Stomach smooth muscle (tissue), 2 donors: Measurements from ENCODE around the gene SCN4A.
A peak's percentile ranks its signal among the peaks of the same experiment; 100 is the strongest.

Experiments used
- H3K27ac ChIP-seq: one replicate; pipeline ENCODE4 v1.7.0; 2013; ENCODE audit warnings: mild to moderate bottlenecking, low read length, inconsistent platforms
- H3K27me3 ChIP-seq, 2 donors: one replicate each; pipeline ENCODE4 v1.7.0; 2013; ENCODE audit warnings: low read length in 2 of 2; ENCODE audit not compliant: insufficient read depth in 2 of 2, control insufficient read depth in 1 of 2
- H3K36me3 ChIP-seq, 2 donors: one replicate each; pipeline ENCODE4 v1.7.0; 2013; ENCODE audit warnings: low read length in 2 of 2; ENCODE audit not compliant: control insufficient read depth in 2 of 2, insufficient read depth in 2 of 2
- H3K4me1 ChIP-seq: one replicate; pipeline ENCODE4 v1.7.0; 2013; ENCODE audit warnings: low read length; ENCODE audit not compliant: control insufficient read depth, insufficient read depth
- H3K4me3 ChIP-seq, 2 donors: one replicate each; pipeline ENCODE4 v1.7.0; 2013; ENCODE audit warnings: low read length in 2 of 2
- H3K9ac ChIP-seq, 2 donors: one replicate each; pipeline ENCODE4 v1.7.0; 2013; ENCODE audit warnings: low read length in 2 of 2, mild to moderate bottlenecking in 1 of 2
- H3K9me3 ChIP-seq, 2 donors: one replicate each; pipeline ENCODE4 v1.7.0; 2013; ENCODE audit warnings: low read length in 2 of 2; ENCODE audit not compliant: control insufficient read depth in 2 of 2
- donor health status: healthy.
- donor health status: Pancreatic carcinoma.

Gene SCN4A

DNA sequence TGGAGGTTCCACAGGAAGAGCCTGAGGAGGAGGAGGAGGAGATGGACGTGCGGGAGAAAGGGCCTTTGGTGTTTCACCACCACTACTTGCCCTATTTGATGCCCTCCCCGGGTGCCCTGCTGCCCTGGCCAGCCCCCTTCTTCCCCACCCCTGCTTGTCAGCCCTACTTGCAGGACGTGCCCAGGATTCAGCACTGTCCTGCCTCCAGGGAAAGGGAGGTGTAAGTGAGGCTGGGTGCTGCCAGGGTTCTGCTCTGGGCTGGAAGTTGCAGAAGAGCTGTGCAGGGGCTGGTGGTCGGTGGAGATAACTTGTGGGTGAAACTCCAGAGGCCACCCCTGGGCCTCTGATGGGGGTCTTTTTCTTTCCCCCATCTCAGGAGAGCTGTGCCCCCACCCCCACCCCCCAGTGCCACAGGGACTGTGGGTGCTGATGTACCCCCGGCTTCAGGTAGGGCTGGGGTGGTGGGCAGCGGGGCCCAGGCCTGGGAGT, 28.4 kb upstream of the SCN4A start:
- peaks cover 35 to 41% of the 10 kb centered on the region in 2 donors for H3K27me3 ChIP-seq
- no peak overlapping the region for H3K9ac ChIP-seq
- peaks cover 12% of the 10 kb centered on the region for H3K4me1 ChIP-seq
- no peak overlapping the region for H3K4me3 ChIP-seq
- no peaks in the 10 kb centered on the region for H3K9me3 ChIP-seq
- no peak overlapping the region for H3K27ac ChIP-seq
- H3K36me3 ChIP-seq = no peaks in the 10 kb centered on the region

DNA sequence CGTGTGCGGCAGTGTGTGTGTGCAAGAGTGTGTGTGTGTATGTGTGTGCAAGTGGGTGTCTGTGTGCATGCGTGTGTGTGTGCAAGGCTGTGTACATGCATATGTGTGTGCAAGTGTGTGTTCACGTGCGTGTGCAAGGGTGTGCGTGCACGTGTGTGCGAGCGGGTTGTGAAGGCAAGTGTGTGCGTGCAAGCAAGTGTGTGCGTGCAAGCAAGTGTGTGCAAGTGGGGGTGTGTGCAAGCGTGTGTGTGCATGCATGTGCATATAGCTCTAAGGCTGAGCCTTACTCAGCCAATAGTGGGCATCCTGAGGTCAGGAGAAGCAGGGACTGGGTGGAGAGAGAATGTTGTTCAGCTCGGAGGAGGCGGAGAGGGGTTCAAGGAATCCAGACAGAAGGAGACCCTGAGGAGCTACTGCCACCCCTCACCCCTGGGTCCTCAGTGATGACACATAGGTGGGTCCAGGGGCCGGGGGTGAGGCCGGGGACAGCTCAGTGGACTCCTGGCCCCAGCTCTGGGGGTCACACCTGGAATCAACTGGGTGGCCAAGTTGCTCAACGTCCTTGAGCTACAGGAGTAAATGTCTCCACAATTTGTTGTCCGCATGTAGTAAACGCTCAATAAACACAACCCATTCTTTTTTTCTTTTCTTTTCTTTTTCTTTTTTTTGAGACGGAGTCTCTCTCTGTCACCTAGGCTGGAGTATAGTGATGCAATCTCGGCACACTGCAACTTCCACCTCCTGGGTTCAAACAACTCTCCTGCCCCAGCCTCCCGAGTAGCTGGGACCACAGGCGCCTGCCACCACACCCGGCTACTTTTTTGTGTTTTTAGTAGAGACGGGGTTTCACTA, 27.2 kb upstream of the SCN4A start:
- Histone ChIP-seq H3K27me3 (peaks cover 38 to 41% of the 10 kb centered on the region in 2 donors), H3K9me3 (no peaks in the 10 kb centered on the region), H3K4me3 (no peak overlapping the region), H3K9ac (no peak overlapping the region), H3K4me1 (peaks cover 12% of the 10 kb centered on the region), H3K27ac (no peak overlapping the region), H3K36me3 (no peaks in the 10 kb centered on the region)

DNA sequence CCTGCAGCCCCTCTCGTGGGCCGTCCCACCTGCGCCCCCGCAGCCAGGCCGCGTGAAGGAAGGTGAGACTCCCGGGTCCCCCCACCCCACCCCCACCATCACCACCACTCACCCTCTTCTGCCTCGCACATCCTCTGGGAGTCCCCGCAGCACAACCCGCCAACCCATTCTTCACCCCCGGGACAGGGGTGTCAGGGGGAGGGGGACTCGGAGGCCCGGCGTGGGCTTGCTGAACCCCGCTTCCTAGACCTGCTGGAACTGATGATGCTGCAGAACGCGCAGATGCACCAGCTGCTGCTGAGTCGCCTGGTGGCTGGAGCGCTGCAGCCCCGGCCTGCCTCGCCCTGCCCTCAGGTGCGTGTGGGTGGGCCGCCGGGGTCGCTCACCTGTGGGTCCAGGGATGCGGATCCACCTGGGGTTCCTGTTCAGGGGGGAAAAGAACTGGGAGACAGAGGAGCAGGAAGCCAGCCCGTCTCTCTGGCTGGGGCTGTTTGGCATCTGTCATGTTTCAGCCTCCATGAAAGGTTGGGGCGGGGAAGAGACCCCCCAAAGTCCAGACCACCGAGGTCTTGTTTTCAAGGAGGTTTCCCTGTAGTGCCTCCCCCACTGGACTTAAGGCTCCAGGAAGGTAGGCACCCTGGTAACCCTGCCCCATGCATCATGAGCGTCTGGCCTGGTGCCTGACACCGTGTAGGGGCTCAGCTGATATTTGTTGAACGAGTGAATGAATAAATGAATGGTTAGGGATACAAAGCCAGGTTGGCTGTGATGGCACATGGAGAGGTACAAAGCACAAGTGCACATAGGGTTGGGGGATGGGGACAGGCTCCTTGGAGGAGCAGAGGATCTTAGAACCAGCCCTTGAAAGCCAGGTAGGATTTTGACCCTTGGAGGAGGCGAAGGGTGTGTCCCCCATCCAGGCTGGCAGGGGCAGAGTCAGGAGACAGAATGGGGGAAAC, 26.3 kb upstream of the SCN4A start:
- H3K27ac ChIP-seq = no peak overlapping the region
- no peaks in the 10 kb centered on the region for H3K36me3 ChIP-seq
- H3K9me3 ChIP-seq = no peaks in the 10 kb centered on the region
- H3K4me1 ChIP-seq = peaks cover 12% of the 10 kb centered on the region
- no peak overlapping the region for H3K9ac ChIP-seq
- H3K27me3 ChIP-seq = peaks cover 38% of the 10 kb centered on the region in 2 donors
- H3K4me3 ChIP-seq = peak overlapping the region in 1 of 2 donors; percentile 74

DNA sequence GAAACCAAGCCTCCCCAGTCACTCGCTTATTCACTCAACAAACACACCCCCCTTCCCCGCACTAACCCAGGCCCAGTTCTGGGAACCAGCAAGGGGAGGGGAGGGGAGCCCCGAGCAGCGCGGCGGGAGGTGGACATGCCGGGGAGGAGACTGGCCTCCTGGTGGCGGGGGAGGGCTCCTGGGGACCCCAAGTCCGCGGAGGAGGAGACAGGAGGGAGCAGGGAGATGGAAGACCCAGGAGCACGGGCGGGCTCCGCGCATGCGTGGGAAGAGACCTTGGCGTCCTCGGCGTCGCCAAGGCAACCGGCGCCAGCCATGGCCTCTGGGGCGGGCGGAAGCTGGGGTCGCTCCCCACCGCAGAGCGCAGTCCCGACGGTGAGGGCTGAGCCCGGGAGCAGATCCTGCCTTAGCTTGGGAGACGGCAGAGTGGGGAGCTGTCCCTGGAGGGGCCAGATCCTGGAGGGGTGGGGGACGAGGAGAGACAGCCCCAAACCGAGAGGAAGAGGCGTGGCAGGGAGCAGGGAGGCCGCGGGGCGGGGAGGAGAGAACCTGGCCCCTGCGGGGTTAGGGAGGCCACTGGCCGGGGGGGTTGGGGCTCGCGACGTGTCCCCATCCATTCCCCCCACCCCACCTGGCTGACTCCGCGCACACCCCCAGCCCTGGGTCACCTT, 25.5 kb upstream of the SCN4A start, which contains the start of gene PRR29:
Gene PRR29 (plus strand): TSS at position 302 of the 671 bp plus-strand sequence. CDS start 14 bp downstream, at position 316.
- Histone ChIP-seq H3K4me3 (peak within 1 kb of the TSS; percentile 69 to 74), H3K9ac (peak within 1 kb of the TSS in 1 of 2 donors; percentile 41), H3K36me3 (no peaks in the 10 kb centered on the region), H3K27ac (no peak within 1 kb of the TSS), H3K27me3 (peaks cover 38% of the 10 kb centered on the region in 2 donors), H3K9me3 (no peaks in the 10 kb centered on the region), H3K4me1 (peaks cover 12% of the 10 kb centered on the region)

DNA sequence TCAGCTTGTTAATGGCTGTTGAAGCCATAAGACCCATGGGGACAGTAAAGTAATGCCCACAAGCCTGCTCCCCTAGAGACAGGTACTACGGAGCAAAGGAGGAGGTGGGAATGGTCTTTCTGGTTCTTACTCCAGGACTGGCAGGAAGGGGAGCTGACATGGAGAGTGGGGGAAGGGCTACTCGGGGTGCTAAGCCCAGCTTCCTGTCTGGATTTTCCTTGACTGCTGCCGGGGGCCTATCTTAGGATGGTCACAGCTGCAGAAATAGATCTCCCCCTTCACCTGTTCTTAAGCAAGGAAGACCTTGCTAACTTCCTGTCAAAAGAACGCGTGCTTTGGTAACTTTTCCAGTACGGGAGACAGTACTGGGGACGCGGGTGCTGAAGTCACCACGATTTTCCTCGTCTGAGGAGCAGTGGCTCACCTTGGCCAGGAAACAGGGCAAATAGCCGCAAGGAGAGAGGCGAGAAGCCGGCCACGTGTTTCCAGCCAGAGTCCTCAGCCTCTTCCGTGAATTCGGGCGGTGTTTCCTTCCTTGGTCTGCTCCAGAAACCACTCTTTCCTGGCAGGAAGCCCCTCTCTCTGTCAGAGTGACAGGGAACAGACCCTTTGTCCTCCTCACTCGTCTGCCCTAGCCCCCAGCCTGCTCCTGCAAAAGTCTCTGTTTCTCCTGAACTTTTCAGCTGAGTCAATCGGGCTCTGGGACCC, 24.8 kb upstream of the SCN4A start:
- Histone ChIP-seq H3K4me1 (peaks cover 12% of the 10 kb centered on the region), H3K9me3 (no peaks in the 10 kb centered on the region), H3K4me3 (peak overlapping the region; percentile 69 to 74), H3K9ac (no peak overlapping the region), H3K36me3 (no peaks in the 10 kb centered on the region), H3K27me3 (peaks cover 39 to 40% of the 10 kb centered on the region in 2 donors), H3K27ac (no peak overlapping the region)

DNA sequence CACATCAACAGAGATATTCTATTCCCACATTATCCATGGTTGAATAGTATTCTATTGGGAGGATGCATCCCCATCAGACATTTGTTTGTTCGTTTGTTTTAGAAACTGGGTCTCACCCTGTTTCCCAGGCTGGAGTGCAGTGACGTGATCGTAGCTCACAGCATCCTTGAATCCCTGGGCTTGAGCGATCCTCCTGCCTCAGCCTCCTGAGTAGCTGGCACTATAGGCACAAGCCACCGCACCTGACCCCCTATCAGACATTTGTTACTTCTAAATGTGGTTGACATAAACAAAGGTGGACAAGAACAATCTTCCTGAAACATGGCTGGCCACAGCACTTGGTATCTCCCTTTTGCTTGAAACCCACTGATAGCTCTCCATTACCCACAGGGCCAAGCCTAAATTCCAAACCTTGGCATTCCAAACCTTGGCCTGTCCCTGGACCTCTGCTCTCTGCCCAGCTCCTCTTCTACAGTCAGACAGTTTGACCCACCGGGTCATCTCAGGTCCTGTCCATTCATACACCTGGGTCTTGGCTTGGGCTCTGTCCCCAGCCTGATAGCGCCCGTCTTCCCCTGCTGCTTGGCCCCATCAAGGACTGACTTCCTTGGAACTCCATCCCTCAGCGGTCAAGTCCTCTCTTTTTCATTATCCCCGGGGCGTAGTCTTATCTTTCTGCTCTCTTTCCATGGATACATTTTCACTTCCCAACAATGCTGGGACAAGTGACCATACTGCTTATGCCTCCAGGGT, 23.9 kb upstream of the SCN4A start:
- Histone ChIP-seq H3K9ac (no peak overlapping the region), H3K9me3 (no peaks in the 10 kb centered on the region), H3K27me3 (peaks cover 48% of the 10 kb centered on the region in 2 donors), H3K4me3 (no peak overlapping the region), H3K4me1 (peaks cover 12% of the 10 kb centered on the region), H3K36me3 (no peaks in the 10 kb centered on the region), H3K27ac (no peak overlapping the region)

DNA sequence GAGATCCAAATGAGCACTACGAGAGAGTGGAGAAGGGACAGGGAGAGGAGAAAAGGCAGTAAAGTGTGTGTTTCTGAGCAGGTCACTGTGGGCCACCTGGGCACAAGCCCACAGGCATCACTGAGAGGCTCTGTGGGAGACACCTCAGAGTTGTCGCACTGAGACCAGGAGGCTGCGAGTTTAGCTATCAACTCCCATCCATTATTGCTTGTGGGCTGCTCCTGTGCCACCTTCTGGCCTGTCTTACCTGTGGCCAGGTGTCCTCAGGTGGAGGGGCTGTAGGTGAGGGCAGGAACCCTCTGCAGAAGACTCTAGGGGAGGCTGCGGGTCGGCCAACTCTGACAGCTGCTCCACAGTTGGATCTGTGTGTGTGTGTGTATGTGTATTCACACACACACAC, 22.9 kb upstream of the SCN4A start:
- Histone ChIP-seq H3K27ac (no peak overlapping the region), H3K9ac (no peak overlapping the region), H3K9me3 (no peaks in the 10 kb centered on the region), H3K4me3 (no peak overlapping the region), H3K4me1 (peaks cover 12% of the 10 kb centered on the region), H3K27me3 (peaks cover 46 to 53% of the 10 kb centered on the region in 2 donors), H3K36me3 (no peaks in the 10 kb centered on the region)

DNA sequence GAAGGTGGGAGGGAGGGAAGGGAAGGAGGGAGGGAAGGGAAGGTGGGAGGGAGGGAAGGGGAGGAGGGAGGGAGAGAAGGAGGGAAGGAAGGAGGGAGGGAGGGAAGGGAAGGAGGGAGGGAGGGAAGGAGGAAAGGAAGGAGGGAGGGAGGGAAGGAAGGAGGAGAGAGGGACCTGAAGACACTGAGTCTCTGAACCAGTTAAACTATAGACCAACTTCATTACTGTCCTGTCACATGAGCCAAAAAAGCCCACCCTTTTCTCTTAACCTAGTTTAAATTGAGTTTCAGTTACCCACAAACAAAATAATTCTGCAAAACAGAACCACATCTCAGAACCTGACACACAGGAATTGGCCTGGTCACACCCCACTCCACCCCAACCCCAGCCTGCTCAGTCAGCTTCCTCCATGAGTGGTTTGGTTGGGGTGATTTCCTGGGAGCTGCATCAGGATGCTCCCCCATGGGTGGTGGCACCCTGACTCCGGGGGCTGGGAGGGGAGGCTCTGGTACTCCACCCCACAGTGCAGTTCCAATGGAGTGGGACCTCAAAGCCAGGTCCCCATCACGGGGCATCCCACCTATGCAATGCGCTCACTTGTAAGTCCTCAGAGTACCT, 20.8 kb upstream of the SCN4A start:
- no peak overlapping the region for H3K27ac ChIP-seq
- no peaks in the 10 kb centered on the region for H3K36me3 ChIP-seq
- H3K9ac ChIP-seq = no peak overlapping the region
- H3K4me1 ChIP-seq = peaks cover 14% of the 10 kb centered on the region
- no peaks in the 10 kb centered on the region for H3K9me3 ChIP-seq
- peaks cover 44 to 53% of the 10 kb centered on the region in 2 donors for H3K27me3 ChIP-seq
- H3K4me3 ChIP-seq = no peak overlapping the region

DNA sequence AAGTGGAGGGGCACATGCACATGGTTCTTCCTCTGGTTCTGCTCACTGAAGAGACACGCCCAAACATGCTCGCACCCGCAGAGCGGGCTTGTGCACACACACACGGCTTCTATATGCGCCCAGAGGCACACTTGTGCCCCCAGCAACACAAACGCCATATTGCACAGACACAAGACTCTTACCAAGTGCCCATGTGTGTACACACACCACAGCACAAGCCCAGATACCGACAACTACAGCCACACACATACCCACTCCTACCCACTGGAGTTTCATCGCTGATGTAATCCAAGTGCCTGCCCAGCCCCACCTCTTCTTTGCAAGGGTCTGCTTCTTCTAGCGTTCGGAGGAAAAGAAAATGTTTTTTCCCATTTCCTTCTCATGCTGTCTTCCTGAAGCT, 18.9 kb upstream of the SCN4A start:
- Histone ChIP-seq H3K9me3 (no peaks in the 10 kb centered on the region), H3K4me3 (no peak overlapping the region), H3K36me3 (no peaks in the 10 kb centered on the region), H3K27me3 (peaks cover 26 to 35% of the 10 kb centered on the region in 2 donors), H3K27ac (no peak overlapping the region), H3K9ac (no peak overlapping the region), H3K4me1 (peaks cover 8% of the 10 kb centered on the region)
